Hepatocyte (in vitro differentiated cells): ENCODE results near the gene KCNK3. TPM values are rescaled to one million over a fixed set of nuclear protein-coding genes. Genes with fewer than 3 reads are reported as not detected.

ENCODE experiments used
- DNase-seq: peaks from one replicate; pipeline ENCODE4 v3.0.0-alpha.2; 2016; ENCODE audit warnings: low spot score
- H2AFZ ChIP-seq: fragments of 200-600 bp; sonication (generic); 2 replicates; pipeline ENCODE4 v1.6.0; 2016; ENCODE audit warnings: antibody characterized with exemption, mild to moderate bottlenecking
- H3K27ac ChIP-seq: fragments of 200-600 bp; sonication (generic); 2 replicates; pipeline ENCODE4 v1.5.1; 2016; ENCODE audit warnings: mild to moderate bottlenecking
- H3K27me3 ChIP-seq: fragments of 200-600 bp; sonication (generic); 2 replicates; pipeline ENCODE4 v1.6.1; 2016
- H3K36me3 ChIP-seq: fragments of 200-600 bp; sonication (generic); replicated peaks from 2 replicates; pipeline ENCODE4 v1.5.1; 2016; ENCODE audit warnings: low read depth; ENCODE audit not compliant: insufficient read depth
- H3K4me1 ChIP-seq: fragments of 200-600 bp; sonication (generic); 2 replicates; pipeline ENCODE4 v1.5.1; 2016; ENCODE audit warnings: mild to moderate bottlenecking, moderate library complexity; ENCODE audit not compliant: insufficient read depth
- H3K4me2 ChIP-seq: fragments of 200-600 bp; sonication (generic); 2 replicates; pipeline ENCODE4 v1.6.0; 2016
- H3K4me3 ChIP-seq: fragments of 200-600 bp; sonication (generic); 2 replicates; pipeline ENCODE4 v1.5.1; 2016; ENCODE audit warnings: mild to moderate bottlenecking
- H3K79me2 ChIP-seq: fragments of 200-600 bp; sonication (generic); 2 replicates; pipeline ENCODE4 v1.6.0; 2017; ENCODE audit warnings: mild to moderate bottlenecking
- H3K9me2 ChIP-seq: fragments of 200-600 bp; sonication (generic); replicated peaks from 2 replicates; pipeline ENCODE4 v1.6.0; 2017; ENCODE audit warnings: mild to moderate bottlenecking; ENCODE audit not compliant: insufficient read depth
- H3K9me3 ChIP-seq: fragments of 200-600 bp; sonication (generic); 2 replicates; pipeline ENCODE4 v1.5.1; 2016; ENCODE audit warnings: low read depth, mild to moderate bottlenecking
- H4K20me1 ChIP-seq: fragments of 200-600 bp; sonication (generic); 2 replicates; pipeline ENCODE4 v1.6.0; 2016; ENCODE audit warnings: mild to moderate bottlenecking; ENCODE audit not compliant: insufficient read depth, poor library complexity, severe bottlenecking
- EZH2 ChIP-seq: fragments of 200-600 bp; sonication (generic); IDR thresholded peaks from 2 replicates; pipeline ENCODE4 v1.6.1; 2016; ENCODE audit warnings: antibody characterized with exemption, mild to moderate bottlenecking, borderline replicate concordance
- EZH2phosphoT487 ChIP-seq: fragments of 200-600 bp; sonication (generic); IDR thresholded peaks from one replicate; pipeline ENCODE4 v1.6.1; 2018; ENCODE audit warnings: antibody characterized with exemption, mild to moderate bottlenecking, low read depth, moderate library complexity; ENCODE audit not compliant: unreplicated experiment, severe bottlenecking
- WGBS: methylation state at CpG from one replicate; pipeline ENCODE4 v1.1.6; 2016; ENCODE audit warnings: low lambda C conversion rate; ENCODE audit errors: missing lambda C conversion rate; 5-methylcytosine and 5-hydroxymethylcytosine counted together
- polyA plus RNA-seq: library from polyadenylated mRNA; unstranded; fragments of >200 nt; fragmentation: Nextera tagmentation; extraction: Ambion mirVana; gene quantifications from 2 replicates; pipeline ENCODE4 v1.2.1, GENCODE V29; 2016
- total RNA-seq: library from RNA; depleted of rRNA; stranded (reverse); fragments of >200 nt; gene quantifications from 2 replicates; pipeline ENCODE4 v1.2.3, GENCODE V29; 2014
- TF ChIP-seq, protein P1 (sequence below): fragments of 200-600 bp; sonication (generic); IDR thresholded peaks from 2 replicates; pipeline ENCODE4 v1.5.1; 2016; ENCODE audit warnings: antibody characterized with exemption, mild to moderate bottlenecking; ENCODE audit not compliant: poor library complexity

KCNK3 gene
- total and polyA plus RNA-seq, 2 experiments from 2014 or later, result 8.2 to 9.4 TPM

GRCh38 chr2:26726228-26726627 lies 33.7 kb downstream of the KCNK3 start:
- no peak overlapping the region for H3K4me3 ChIP-seq
- H3K27ac ChIP-seq, result no peak overlapping the region
- H3K79me2 ChIP-seq, result no peaks in the 10 kb centered on the region
- H2AFZ ChIP-seq, result no peak overlapping the region
- no peaks in the 10 kb centered on the region for H3K9me2 ChIP-seq
- TF ChIP-seq, protein P1, sequence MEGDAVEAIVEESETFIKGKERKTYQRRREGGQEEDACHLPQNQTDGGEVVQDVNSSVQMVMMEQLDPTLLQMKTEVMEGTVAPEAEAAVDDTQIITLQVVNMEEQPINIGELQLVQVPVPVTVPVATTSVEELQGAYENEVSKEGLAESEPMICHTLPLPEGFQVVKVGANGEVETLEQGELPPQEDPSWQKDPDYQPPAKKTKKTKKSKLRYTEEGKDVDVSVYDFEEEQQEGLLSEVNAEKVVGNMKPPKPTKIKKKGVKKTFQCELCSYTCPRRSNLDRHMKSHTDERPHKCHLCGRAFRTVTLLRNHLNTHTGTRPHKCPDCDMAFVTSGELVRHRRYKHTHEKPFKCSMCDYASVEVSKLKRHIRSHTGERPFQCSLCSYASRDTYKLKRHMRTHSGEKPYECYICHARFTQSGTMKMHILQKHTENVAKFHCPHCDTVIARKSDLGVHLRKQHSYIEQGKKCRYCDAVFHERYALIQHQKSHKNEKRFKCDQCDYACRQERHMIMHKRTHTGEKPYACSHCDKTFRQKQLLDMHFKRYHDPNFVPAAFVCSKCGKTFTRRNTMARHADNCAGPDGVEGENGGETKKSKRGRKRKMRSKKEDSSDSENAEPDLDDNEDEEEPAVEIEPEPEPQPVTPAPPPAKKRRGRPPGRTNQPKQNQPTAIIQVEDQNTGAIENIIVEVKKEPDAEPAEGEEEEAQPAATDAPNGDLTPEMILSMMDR, result no peak
- no peak for TF ChIP-seq EZH2
- no peak for TF ChIP-seq EZH2phosphoT487
- no peaks in the 10 kb centered on the region for H3K36me3 ChIP-seq
- no peaks in the 10 kb centered on the region for H3K27me3 ChIP-seq
- no peaks in the 10 kb centered on the region for H3K9me3 ChIP-seq
- 39% methylated on average over 1 of the region's 1 CpG for WGBS
- no peaks in the 10 kb centered on the region for H4K20me1 ChIP-seq
- peaks cover 18% of the 10 kb centered on the region for H3K4me1 ChIP-seq
- DNase-seq, result no peak
- no peak overlapping the region for H3K4me2 ChIP-seq

GRCh38 chr2:26727641-26728561 lies 35.4 kb downstream of the KCNK3 start:
- H3K79me2 ChIP-seq, result no peaks in the 10 kb centered on the region
- DNase-seq, result no peak
- no peaks in the 10 kb centered on the region for H3K27me3 ChIP-seq
- H3K9me2 ChIP-seq, result no peaks in the 10 kb centered on the region
- 97% methylated on average over 87 of the region's 101 CpGs for WGBS
- H3K9me3 ChIP-seq, result no peaks in the 10 kb centered on the region
- peaks cover 15% of the 10 kb centered on the region for H3K4me1 ChIP-seq
- H3K36me3 ChIP-seq, result no peaks in the 10 kb centered on the region
- H3K4me2 ChIP-seq, result no peak overlapping the region
- no peak overlapping the region for H2AFZ ChIP-seq
- H4K20me1 ChIP-seq, result no peaks in the 10 kb centered on the region
- no peak overlapping the region for H3K4me3 ChIP-seq
- H3K27ac ChIP-seq, result no peak overlapping the region
- TF ChIP-seq EZH2phosphoT487 (no peak), EZH2 (no peak)
- TF ChIP-seq, protein P1, result no peak

- DNase-seq, result no peak
- WGBS, result 93% methylated on average over 2 of the region's 2 CpGs
- Histone ChIP-seq H2AFZ (no peak overlapping the region), H3K4me2 (no peak overlapping the region), H3K9me3 (no peaks in the 10 kb centered on the region), H3K36me3 (no peaks in the 10 kb centered on the region), H3K79me2 (no peaks in the 10 kb centered on the region), H3K9me2 (no peaks in the 10 kb centered on the region), H3K4me1 (peaks cover 4% of the 10 kb centered on the region), H3K27me3 (no peaks in the 10 kb centered on the region), H3K4me3 (no peak overlapping the region), H4K20me1 (no peaks in the 10 kb centered on the region), H3K27ac (no peak overlapping the region)
- TF ChIP-seq, protein P1, result no peak
- no peak for TF ChIP-seq EZH2phosphoT487
- TF ChIP-seq EZH2, result no peak
Measured at GRCh38 chr2:26729311-26729710, 36.8 kb downstream of the KCNK3 start.
